MM.1S (cell line): ENCODE results near the gene RHOXF1.
A peak's percentile ranks its signal among the peaks of the same experiment; 100 is the strongest.
"Not testable (repeated sequence)": the region's sequence is repeated elsewhere in the genome, so short reads cannot be mapped to it uniquely, and the experiment has no call there.

Source experiments
- DNase-seq: peaks from one replicate; pipeline ENCODE4 v3.0.0-alpha.2; 2015
- H2AFZ ChIP-seq: fragments of 300-600 bp; sonication (generic); 2 replicates; pipeline ENCODE4 v1.6.0; 2016; ENCODE audit warnings: antibody characterized with exemption, low read length
- H3F3A ChIP-seq: fragments of 300-600 bp; sonication (generic); 2 replicates; pipeline ENCODE4 v1.6.1; 2016; ENCODE audit warnings: mild to moderate bottlenecking, antibody characterized with exemption, low read length, moderate library complexity, mixed read lengths; ENCODE audit not compliant: insufficient read depth
- H3K27ac ChIP-seq: fragments of 300-600 bp; sonication (generic); 2 replicates; pipeline ENCODE4 v1.5.1; 2016; ENCODE audit warnings: mild to moderate bottlenecking, low read length
- H3K27me3 ChIP-seq: fragments of 300-600 bp; sonication (generic); replicated peaks from 2 replicates; pipeline ENCODE4 v1.6.0; 2016; ENCODE audit warnings: low read length; ENCODE audit not compliant: insufficient read depth
- H3K36me3 ChIP-seq: fragments of 300-600 bp; sonication (generic); replicated peaks from 2 replicates; pipeline ENCODE4 v1.6.1; 2016; ENCODE audit warnings: mild to moderate bottlenecking, low read length, mixed read lengths; ENCODE audit not compliant: insufficient read depth
- H3K4me1 ChIP-seq: fragments of 300-600 bp; sonication (generic); 2 replicates; pipeline ENCODE4 v1.6.1; 2016; ENCODE audit warnings: low read length, mixed read lengths
- H3K4me2 ChIP-seq: fragments of 300-600 bp; sonication (generic); 2 replicates; pipeline ENCODE4 v1.6.0; 2016; ENCODE audit warnings: low read depth, low read length
- H3K4me3 ChIP-seq: fragments of 300-600 bp; sonication (generic); 2 replicates; pipeline ENCODE4 v1.5.1; 2016; ENCODE audit warnings: low read length, mixed read lengths
- H3K79me2 ChIP-seq: fragments of 300-600 bp; sonication (generic); 2 replicates; pipeline ENCODE4 v1.6.1; 2016; ENCODE audit warnings: mixed run types, low read length, mixed read lengths
- H3K9ac ChIP-seq: fragments of 300-600 bp; sonication (generic); 2 replicates; pipeline ENCODE4 v1.6.1; 2016; ENCODE audit warnings: low read length, mixed read lengths
- H3K9me2 ChIP-seq: fragments of 300-600 bp; sonication (generic); replicated peaks from 2 replicates; pipeline ENCODE4 v1.6.1; 2016; ENCODE audit warnings: mild to moderate bottlenecking, low read length, mixed read lengths; ENCODE audit not compliant: insufficient read depth
- H3K9me3 ChIP-seq: fragments of 300-600 bp; sonication (generic); replicated peaks from 2 replicates; pipeline ENCODE4 v1.6.1; 2016; ENCODE audit warnings: mild to moderate bottlenecking, low read length, mixed read lengths; ENCODE audit not compliant: insufficient read depth
- H4K20me1 ChIP-seq: fragments of 300-600 bp; sonication (generic); 2 replicates; pipeline ENCODE4 v1.6.1; 2016; ENCODE audit warnings: mild to moderate bottlenecking, low read length, moderate library complexity, mixed read lengths; ENCODE audit not compliant: insufficient read depth
- CTCF ChIP-seq: fragments of 300-600 bp; sonication (generic); IDR thresholded peaks from 2 replicates; pipeline ENCODE4 v1.5.1; 2016; ENCODE audit warnings: antibody characterized with exemption, low read length, mixed read lengths
- EZH2 ChIP-seq: fragments of 300-600 bp; sonication (generic); optimal IDR thresholded peaks from 2 replicates; pipeline ENCODE3; 2017; ENCODE audit warnings: low read depth, mild to moderate bottlenecking, antibody characterized with exemption, low read length, mixed read lengths
- EZH2phosphoT487 ChIP-seq: fragments of 300-600 bp; sonication (generic); IDR thresholded peaks from 2 replicates; pipeline ENCODE4 v1.6.1; 2018; ENCODE audit warnings: antibody characterized with exemption, low read length

The RHOXF1 gene

GRCh38 chrX:120136128-120136527, 20.4 kb upstream of the RHOXF1 start:
- H3K4me2 ChIP-seq = peak overlapping the region; percentile 56; the same call in 1 of the 2 replicates
- no peaks in the 10 kb centered on the region for H3K79me2 ChIP-seq
- no peaks in the 10 kb centered on the region for H3K9me3 ChIP-seq
- H3K36me3 ChIP-seq = no peaks in the 10 kb centered on the region
- no peaks in the 10 kb centered on the region for H3K27me3 ChIP-seq
- TF ChIP-seq EZH2phosphoT487 (no peak), CTCF (no peak), EZH2 (no peak)
- H4K20me1 ChIP-seq = no peaks in the 10 kb centered on the region
- no peaks in the 10 kb centered on the region for H3F3A ChIP-seq
- peak; percentile 64 for DNase-seq
- peaks cover 7% of the 10 kb centered on the region; the same call in 1 of the 2 replicates for H3K4me1 ChIP-seq
- no peak overlapping the region for H3K27ac ChIP-seq
- no peak overlapping the region for H2AFZ ChIP-seq
- H3K4me3 ChIP-seq = no peak overlapping the region
- no peaks in the 10 kb centered on the region for H3K9me2 ChIP-seq
- no peak overlapping the region for H3K9ac ChIP-seq

GRCh38 chrX:120128306-120128846, 12.7 kb upstream of the RHOXF1 start:
- H2AFZ ChIP-seq, H3K9me2 ChIP-seq, H3K27ac ChIP-seq, DNase-seq, H3K27me3 ChIP-seq, H3F3A ChIP-seq, H3K36me3 ChIP-seq, H3K79me2 ChIP-seq, H3K4me1 ChIP-seq, H4K20me1 ChIP-seq, H3K4me3 ChIP-seq, H3K4me2 ChIP-seq, H3K9me3 ChIP-seq, H3K9ac ChIP-seq: not testable (repeated sequence)

GRCh38 chrX:120125444-120125843, 9.7 kb upstream of the RHOXF1 start:
- Histone ChIP-seq H3K9me2 (no peaks in the 10 kb centered on the region), H3K4me2 (no peak overlapping the region), H3F3A (no peaks in the 10 kb centered on the region), H3K36me3 (no peaks in the 10 kb centered on the region), H3K79me2 (no peaks in the 10 kb centered on the region), H3K27ac (no peak overlapping the region), H3K9ac (no peak overlapping the region), H3K4me1 (peaks cover 3% of the 10 kb centered on the region; the same call in 1 of the 2 replicates), H3K4me3 (no peak overlapping the region), H2AFZ (no peak overlapping the region), H3K9me3 (no peaks in the 10 kb centered on the region), H3K27me3 (no peaks in the 10 kb centered on the region), H4K20me1 (no peaks in the 10 kb centered on the region)
- DNase-seq = no peak
- TF ChIP-seq EZH2phosphoT487 = no peak
- TF ChIP-seq CTCF = no peak
- no peak for TF ChIP-seq EZH2

GRCh38 chrX:120120223-120120622, 4.5 kb upstream of the RHOXF1 start:
- no peaks in the 10 kb centered on the region for H3K36me3 ChIP-seq
- H3K4me1 ChIP-seq = peaks cover 3% of the 10 kb centered on the region; the same call in 1 of the 2 replicates
- H3K27ac ChIP-seq = no peak overlapping the region
- no peak for TF ChIP-seq CTCF
- no peak for TF ChIP-seq EZH2
- TF ChIP-seq EZH2phosphoT487 = no peak
- no peak overlapping the region for H3K9ac ChIP-seq
- H3K79me2 ChIP-seq = no peaks in the 10 kb centered on the region
- H3K4me2 ChIP-seq = no peak overlapping the region
- no peaks in the 10 kb centered on the region for H3F3A ChIP-seq
- no peak overlapping the region for H2AFZ ChIP-seq
- H3K27me3 ChIP-seq = no peaks in the 10 kb centered on the region
- no peaks in the 10 kb centered on the region for H3K9me3 ChIP-seq
- no peak overlapping the region for H3K4me3 ChIP-seq
- no peaks in the 10 kb centered on the region for H4K20me1 ChIP-seq
- no peak for DNase-seq
- H3K9me2 ChIP-seq = no peaks in the 10 kb centered on the region
